AG10803 (cell line): ENCODE measurements around the gene RPL37A.
A peak's percentile ranks its signal among the peaks of the same experiment; 100 is the strongest.

Source experiments
- DNase-seq: peaks from one replicate; pipeline ENCODE4 v3.0.0; 2010; ENCODE audit warnings: low read depth
- H3K4me3 ChIP-seq: 2 replicates; pipeline ENCODE4 v1.5.1; 2011; ENCODE audit warnings: mild to moderate bottlenecking, low read length, control low read depth
- TF ChIP-seq, protein P1 (sequence below): conservative IDR thresholded peaks from 2 replicates; pipeline ENCODE4 v1.5.1; 2011; ENCODE audit warnings: mild to moderate bottlenecking, low read length, control low read depth, inconsistent platforms

The RPL37A gene

GRCh38 chr2:216498379-216499352 lies at the start of gene RPL37A:
Gene RPL37A (plus strand): TSS chr2:216498844. CDS start chr2:216498875, 31 bp downstream.
- DNase-seq, result peak; percentile 97
- TF ChIP-seq, protein P1, sequence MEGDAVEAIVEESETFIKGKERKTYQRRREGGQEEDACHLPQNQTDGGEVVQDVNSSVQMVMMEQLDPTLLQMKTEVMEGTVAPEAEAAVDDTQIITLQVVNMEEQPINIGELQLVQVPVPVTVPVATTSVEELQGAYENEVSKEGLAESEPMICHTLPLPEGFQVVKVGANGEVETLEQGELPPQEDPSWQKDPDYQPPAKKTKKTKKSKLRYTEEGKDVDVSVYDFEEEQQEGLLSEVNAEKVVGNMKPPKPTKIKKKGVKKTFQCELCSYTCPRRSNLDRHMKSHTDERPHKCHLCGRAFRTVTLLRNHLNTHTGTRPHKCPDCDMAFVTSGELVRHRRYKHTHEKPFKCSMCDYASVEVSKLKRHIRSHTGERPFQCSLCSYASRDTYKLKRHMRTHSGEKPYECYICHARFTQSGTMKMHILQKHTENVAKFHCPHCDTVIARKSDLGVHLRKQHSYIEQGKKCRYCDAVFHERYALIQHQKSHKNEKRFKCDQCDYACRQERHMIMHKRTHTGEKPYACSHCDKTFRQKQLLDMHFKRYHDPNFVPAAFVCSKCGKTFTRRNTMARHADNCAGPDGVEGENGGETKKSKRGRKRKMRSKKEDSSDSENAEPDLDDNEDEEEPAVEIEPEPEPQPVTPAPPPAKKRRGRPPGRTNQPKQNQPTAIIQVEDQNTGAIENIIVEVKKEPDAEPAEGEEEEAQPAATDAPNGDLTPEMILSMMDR, result no peak
- peak within 1 kb of the TSS; percentile 89 for H3K4me3 ChIP-seq

GRCh38 chr2:216450346-216450745 lies 48.3 kb upstream of the RPL37A start:
- no peak for DNase-seq
- TF ChIP-seq, protein P1, result no peak
- H3K4me3 ChIP-seq, result no peak overlapping the region

DNA sequence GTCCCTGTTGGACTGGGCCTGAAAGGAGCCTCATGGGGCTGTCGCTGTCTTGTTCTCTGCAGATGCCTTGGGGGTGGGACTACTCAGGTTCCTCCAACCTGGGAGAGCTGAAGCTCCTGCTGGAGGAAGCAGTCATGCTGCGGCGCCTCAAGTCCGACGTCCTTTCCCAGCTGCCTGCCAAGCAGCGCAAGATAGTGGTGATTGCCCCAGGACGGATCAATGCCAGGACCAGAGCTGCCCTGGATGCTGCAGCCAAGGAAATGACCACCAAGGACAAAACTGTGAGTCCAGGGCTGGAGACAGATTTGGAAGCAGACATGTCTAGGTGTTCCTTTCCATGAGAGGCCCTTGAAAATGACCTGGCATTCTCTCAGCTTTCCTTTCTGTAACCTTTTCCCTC lies 47.9 kb upstream of the RPL37A start:
- TF ChIP-seq, protein P1, result no peak
- no peak for DNase-seq
- no peak overlapping the region for H3K4me3 ChIP-seq

- TF ChIP-seq, protein P1, result no peak
- H3K4me3 ChIP-seq, result no peak overlapping the region
- no peak for DNase-seq
Observed at GRCh38 chr2:216453955-216454614, 44.6 kb upstream of the RPL37A start.

GRCh38 chr2:216463148-216463547 lies 35.5 kb upstream of the RPL37A start:
- no peak for DNase-seq
- no peak overlapping the region for H3K4me3 ChIP-seq
- TF ChIP-seq, protein P1, result no peak

GRCh38 chr2:216464104-216464720 lies 34.4 kb upstream of the RPL37A start:
- TF ChIP-seq, protein P1, result no peak
- no peak overlapping the region for H3K4me3 ChIP-seq
- DNase-seq, result no peak
